ENCODE results near the gene RAVER1. TPM values are rescaled to one million over a fixed set of nuclear protein-coding genes. Genes with fewer than 3 reads are reported as not detected.

The RAVER1 gene
- total and polyA plus RNA-seq, 10 donors, result 4.8 to 45.1 (median 36.2) TPM

GRCh38 chr19:10277795-10278589 is 55.3 kb downstream of the RAVER1 start:
- Histone ChIP-seq H3K4me3 (no peak overlapping the region), H3K4me1 (peaks cover 15 to 97% (median 72%) of the 10 kb centered on the region in 6 donors), H3K9me3 (no peaks in the 10 kb centered on the region), H3K27me3 (replicated peaks in 1 of 7) (no peaks in the 10 kb centered on the region), H3K36me3 (peaks cover 0 to 100% (median 67%) of the 10 kb centered on the region in 6 donors), H3K27ac (peak overlapping the region in 4 of 8 donors; percentile 10 to 36 (median 31))
- DNase-seq, result no peak
- intact Hi-C loops (cut with DNase I; ENCODE audit: low total_unique reads), result loop anchor here (10.0 kb wide), 1 partner anchor 57 kb away; the partner anchor contains the start of genes ICAM3 and RAVER1
- WGBS, 5 donors, result 81 to 88% (median 86%) methylated on average over 9 of the region's 9 CpGs
- TF ChIP-seq POLR2A (IDR thresholded peaks at IDR 0.05) (no peak), CTCF (IDR thresholded peaks at IDR 0.05 in 8 of 11, conservative IDR thresholded peaks at IDR 0.05 in 3 of 11) (no peak), POLR2AphosphoS5 (IDR thresholded peaks at IDR 0.05) (no peak)

GRCh38 chr19:10274589-10274988 is 58.7 kb downstream of the RAVER1 start:
- peaks cover 0 to 71% (median 49%) of the 10 kb centered on the region in 6 donors for H3K36me3 ChIP-seq
- TF ChIP-seq POLR2AphosphoS5 (IDR thresholded peaks at IDR 0.05) (no peak), CTCF (IDR thresholded peaks at IDR 0.05 in 8 of 11, conservative IDR thresholded peaks at IDR 0.05 in 3 of 11) (no peak), POLR2A (IDR thresholded peaks at IDR 0.05) (no peak)
- no peaks in the 10 kb centered on the region for H3K27me3 ChIP-seq (replicated peaks in 1 of 7)
- H3K4me3 ChIP-seq, result peak overlapping the region in 3 of 8 donors; percentile 67 to 73 (median 71)
- WGBS, 5 donors, result 85 to 92% (median 88%) methylated on average over 10 of the region's 10 CpGs
- peak overlapping the region in 5 of 8 donors; percentile 48 to 99 (median 98) for H3K27ac ChIP-seq
- DNase-seq, result no peak
- peaks cover 21 to 100% (median 85%) of the 10 kb centered on the region in 6 donors for H3K4me1 ChIP-seq
- intact Hi-C loops (cut with DNase I; ENCODE audit: low total_unique reads), result loop anchor here (10.0 kb wide), 1 partner anchor 60 kb away; the partner anchor contains the start of genes ICAM3 and RAVER1
- no peaks in the 10 kb centered on the region for H3K9me3 ChIP-seq

- intact Hi-C loops (cut with DNase I; ENCODE audit: low total_unique reads), result loop anchor here (10.0 kb wide), 1 partner anchor 63 kb away; the partner anchor contains the start of genes ICAM3 and RAVER1
- WGBS, 5 donors, result 9 to 21% (median 13%) methylated on average over 12 of the region's 12 CpGs
These were observed 61.7 kb downstream of the RAVER1 start for GRCh38 chr19:10271543-10272086.

More at GRCh38 chr19:10271543-10272086, 61.7 kb downstream of the RAVER1 start:
- H3K36me3 ChIP-seq, result peaks cover 0 to 41% (median 21%) of the 10 kb centered on the region in 6 donors
- TF ChIP-seq POLR2A (IDR thresholded peaks at IDR 0.05), result no peak
- TF ChIP-seq POLR2AphosphoS5 (IDR thresholded peaks at IDR 0.05), result no peak
- TF ChIP-seq CTCF (IDR thresholded peaks at IDR 0.05 in 8 of 11, conservative IDR thresholded peaks at IDR 0.05 in 3 of 11), result no peak
- H3K4me3 ChIP-seq, result peak overlapping the region; percentile 57 to 75 (median 67)
- no peaks in the 10 kb centered on the region for H3K9me3 ChIP-seq
- H3K27ac ChIP-seq, result peak overlapping the region; percentile 78 to 99 (median 98)
- H3K4me1 ChIP-seq, result peaks cover 11 to 100% (median 70%) of the 10 kb centered on the region in 6 donors
- no peak for DNase-seq
- H3K27me3 ChIP-seq (replicated peaks in 1 of 7), result no peaks in the 10 kb centered on the region
